Measurements from ENCODE around the gene LHX4.

Gene LHX4

DNA sequence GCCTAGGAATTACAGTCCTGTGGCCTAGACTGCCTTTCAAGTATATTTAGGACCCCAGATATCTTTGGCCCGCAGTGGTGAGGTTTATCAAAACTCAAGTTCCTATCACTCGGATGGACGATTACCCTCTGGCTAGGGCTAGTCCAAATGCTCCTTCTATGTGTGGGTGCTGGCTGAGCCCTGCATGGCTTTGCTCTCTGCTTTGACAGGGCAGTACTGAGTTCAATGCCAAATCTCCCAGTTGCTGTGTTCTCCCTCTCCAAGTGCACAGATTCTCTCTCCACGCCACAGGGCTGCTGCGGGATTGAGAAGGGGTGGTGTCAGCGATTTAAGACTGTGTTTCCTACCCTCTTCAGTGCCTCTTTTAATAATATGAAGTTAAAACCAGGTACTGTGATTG, 97.0 kb downstream of the LHX4 start:
- no peak for DNase-seq
